HCT116 (cell line): ENCODE data around the gene FIZ1. TPM values are rescaled to one million over a fixed set of nuclear protein-coding genes. Genes with fewer than 3 reads are reported as not detected.

Experiments
- ATAC-seq: fragments of 200-7000 bp; cut with Tn5 transposase; 2 replicates; pipeline ENCODE4 v1.9.1; 2020; ENCODE audit warnings: mild to moderate bottlenecking, moderate library complexity
- BruUV-seq: library from RNA; stranded (reverse); fragments of 400-500 nt; replicated peaks from 2 replicates; lab custom pipeline; 2021; lab: Mats Ljungman, UMichigan
- CTCF ChIA-PET: fragments of 300-600 bp; sonication (Branson Sonifier 250); formaldehyde crosslinking; loops from one replicate; lab custom pipeline; 2021; ENCODE audit warnings: antibody characterized with exemption; lab: Charles Lee
- POLR2A ChIA-PET: fragments of 300-600, 350-600 bp; sonication (Branson Sonifier 250); formaldehyde crosslinking; loops from one replicate; lab custom pipeline; 2021; ENCODE audit warnings: antibody characterized with exemption; lab: Charles Lee
- RAD21 ChIA-PET, 2 experiments: fragments of 300-600 bp; sonication (Branson Sonifier 250); formaldehyde crosslinking; loops; one replicate each; lab custom pipeline; 2023; ENCODE audit warnings: low total read pairs in 2 of 2; ENCODE audit not compliant: uncharacterized antibody in 2 of 2, unreplicated experiment in 2 of 2, low non-redundant PET in 1 of 2; lab: Charles Lee
- DNase-seq: peaks from one replicate; pipeline ENCODE4 v3.0.0-alpha.2; 2010; ENCODE audit warnings: low read depth, low spot score
- H2AFZ ChIP-seq: fragments of 200-600 bp; shearing (Covaris generic), sonication (generic); 2 replicates; pipeline ENCODE4 v1.6.1; 2017; ENCODE audit warnings: low read depth, mixed run types, mixed read lengths, antibody characterized with exemption, low read length; ENCODE audit not compliant: poor library complexity, severe bottlenecking
- H3K27ac ChIP-seq: 2 replicates; pipeline ENCODE4 v1.5.1; 2012; ENCODE audit warnings: low read depth, low read length
- H3K27me3 ChIP-seq: fragments of 200-600 bp; sonication (generic); 2 replicates; pipeline ENCODE4 v1.6.1; 2016; ENCODE audit warnings: mixed run types, low read length, mixed read lengths; ENCODE audit not compliant: insufficient read depth
- H3K36me3 ChIP-seq, 2 experiments: fragments of 200-500 bp in 1 of 2; fragments of 200-600 bp in 1 of 2; sonication (Bioruptor generic) in 1 of 2; sonication (generic) in 1 of 2; 2 replicates each; pipeline versions ENCODE4 v1.5.1 to v1.6.1; 2014 to 2016; ENCODE audit warnings: low read length in 2 of 2, inconsistent platforms in 1 of 2, mixed read lengths in 1 of 2, mixed run types in 1 of 2; ENCODE audit not compliant: insufficient read depth in 2 of 2, control insufficient read depth in 1 of 2
- H3K4me1 ChIP-seq, 2 experiments: fragments of 200-600 bp in 1 of 2; sonication (generic) in 1 of 2; 2 replicates each; pipeline versions ENCODE4 v1.5.1 to v1.6.1; 2012 to 2017; ENCODE audit warnings: low read length in 2 of 2, inconsistent platforms in 1 of 2, mild to moderate bottlenecking in 1 of 2, mixed read lengths in 1 of 2, mixed run types in 1 of 2, moderate library complexity in 1 of 2; ENCODE audit not compliant: insufficient read depth in 2 of 2, control insufficient read depth in 1 of 2
- H3K4me2 ChIP-seq: fragments of 200-600 bp; sonication (generic); 2 replicates; pipeline ENCODE4 v1.6.1; 2017; ENCODE audit warnings: mixed run types, low read length, mixed read lengths
- H3K4me3 ChIP-seq, 2 experiments: fragments of 200-600 bp in 1 of 2; sonication (generic) in 1 of 2; replicated peaks in 1 of 2; 2 replicates each; pipeline ENCODE4 v1.5.1; 2011 to 2016; ENCODE audit warnings: low read length in 2 of 2, control low read depth in 1 of 2, low read depth in 1 of 2, mild to moderate bottlenecking in 1 of 2, mixed read lengths in 1 of 2, mixed run types in 1 of 2
- H3K79me2 ChIP-seq: fragments of 200-600 bp; sonication (generic); 2 replicates; pipeline ENCODE4 v1.6.1; 2017; ENCODE audit warnings: mild to moderate bottlenecking, mixed run types, low read length, moderate library complexity, mixed read lengths; ENCODE audit not compliant: insufficient read depth
- H3K9ac ChIP-seq: fragments of 200-600 bp; sonication (generic); 2 replicates; pipeline ENCODE4 v1.6.1; 2016; ENCODE audit warnings: low read length, mixed read lengths
- H3K9me2 ChIP-seq: fragments of 200-600 bp; sonication (generic), shearing (Covaris generic); 2 replicates; pipeline ENCODE4 v1.6.1; 2017; ENCODE audit warnings: mixed run types, mild to moderate bottlenecking, moderate library complexity; ENCODE audit not compliant: insufficient read depth
- H3K9me3 ChIP-seq, 2 experiments: fragments of 200-500 bp in 1 of 2; fragments of 200-600 bp in 1 of 2; sonication (Bioruptor generic) in 1 of 2; sonication (generic) in 1 of 2; 2 replicates each; pipeline ENCODE4 v1.6.1; 2014 to 2017; ENCODE audit warnings: low read length in 2 of 2, mixed read lengths in 2 of 2, inconsistent platforms in 1 of 2, low read depth in 1 of 2, mild to moderate bottlenecking in 1 of 2, mixed run types in 1 of 2, moderate library complexity in 1 of 2; ENCODE audit not compliant: control insufficient read depth in 1 of 2, insufficient read depth in 1 of 2
- H4K20me1 ChIP-seq: fragments of 200-600 bp; sonication (generic), shearing (Covaris generic); 2 replicates; pipeline ENCODE4 v1.6.1; 2017; ENCODE audit warnings: mixed run types, mild to moderate bottlenecking, moderate library complexity; ENCODE audit not compliant: insufficient read depth
- ATF3 ChIP-seq: IDR thresholded peaks from 2 replicates; pipeline ENCODE4 v1.6.1; 2012
- CBX3 ChIP-seq: IDR thresholded peaks from 2 replicates; pipeline ENCODE4 v1.6.1; 2012; ENCODE audit warnings: low read depth
- EZH2 ChIP-seq: fragments of 200-600 bp; sonication (generic); IDR thresholded peaks from 2 replicates; pipeline ENCODE4 v1.6.1; 2017; ENCODE audit warnings: antibody characterized with exemption, mixed run types
- EZH2phosphoT487 ChIP-seq: fragments of 200-600 bp; IDR thresholded peaks from 2 replicates; pipeline ENCODE4 v1.6.1; 2018; ENCODE audit warnings: antibody characterized with exemption, borderline replicate concordance
- FOSL1 ChIP-seq: IDR thresholded peaks from 2 replicates; pipeline ENCODE4 v1.6.1; 2012; ENCODE audit warnings: low read depth
- POLR2A ChIP-seq: IDR thresholded peaks from 2 replicates; pipeline ENCODE4 v1.7.0; 2011; ENCODE audit warnings: borderline replicate concordance; ENCODE audit not compliant: insufficient read depth, insufficient read length; ENCODE audit errors: extremely low read depth
- POLR2AphosphoS5 ChIP-seq: IDR thresholded peaks from 2 replicates; pipeline ENCODE4 v1.6.1; 2011; ENCODE audit warnings: mild to moderate bottlenecking, low read depth, low read length, moderate library complexity
- REST ChIP-seq: IDR thresholded peaks from 2 replicates; pipeline ENCODE4 v1.6.1; 2012; ENCODE audit warnings: low read depth
- SIN3A ChIP-seq: IDR thresholded peaks from 2 replicates; pipeline ENCODE4 v1.6.1; 2012; ENCODE audit warnings: low read depth
- SP1 ChIP-seq: IDR thresholded peaks from 2 replicates; pipeline ENCODE4 v1.6.1; 2012; ENCODE audit warnings: low read depth
- SRF ChIP-seq: IDR thresholded peaks from 2 replicates; pipeline ENCODE4 v1.6.1; 2012; ENCODE audit warnings: low read depth
- ZFX ChIP-seq: fragments of 450-650 bp; IDR thresholded peaks from 2 replicates; pipeline ENCODE4 v1.6.1; 2017
- ZNF274 ChIP-seq: fragments of 200-500 bp; sonication (Bioruptor generic); IDR thresholded peaks from 2 replicates; pipeline ENCODE4 v1.6.1; 2014; ENCODE audit warnings: mild to moderate bottlenecking, low read depth, low read length, inconsistent platforms
- intact Hi-C: fragments of 100-400 bp; cut with micrococcal nuclease; formaldehyde crosslinking; loops from 2 replicates; pipeline ENCODE4 v1.10.0; 2022
- total RNA-seq: library from RNA; stranded (reverse); gene quantifications from one replicate; pipeline ENCODE4 v1.2.1, GENCODE V29; 2021; ENCODE audit not compliant: unreplicated experiment

The FIZ1 gene
- total RNA-seq, 1 experiment from 2014 or later = 15.3 TPM

GRCh38 chr19:55578031-55578760 lies 21.1 kb downstream of the FIZ1 start:
- Histone ChIP-seq H3K4me1 (peaks cover 7 to 14% of the 10 kb centered on the region in 2 experiments; a peak in 3 of 4 replicates), H3K9ac (no peak overlapping the region), H3K4me2 (no peak overlapping the region), H3K27me3 (no peaks in the 10 kb centered on the region), H4K20me1 (no peaks in the 10 kb centered on the region), H3K27ac (no peak overlapping the region), H2AFZ (no peak overlapping the region), H3K4me3 (no peak overlapping the region), H3K9me3 (no peaks in the 10 kb centered on the region), H3K79me2 (peaks cover 16% of the 10 kb centered on the region), H3K36me3 (no peaks in the 10 kb centered on the region; a peak in 2 of 4 replicates), H3K9me2 (no peaks in the 10 kb centered on the region)
- no TSS peak for BruUV-seq
- intact Hi-C loops = no loop called here
- CTCF ChIA-PET = no interaction called here
- no peak for DNase-seq
- RAD21 ChIA-PET = no interaction called here
- POLR2A ChIA-PET = no interaction called here
- no peak for ATAC-seq
- TF ChIP-seq EZH2phosphoT487 (no peak), REST (no peak), POLR2AphosphoS5 (no peak), SP1 (no peak), SRF (no peak), ZNF274 (no peak), ATF3 (no peak), FOSL1 (no peak), SIN3A (no peak), POLR2A (no peak), CBX3 (no peak), EZH2 (no peak), ZFX (no peak)
